ENCODE measurements around the gene CCER1.

The CCER1 gene

DNA sequence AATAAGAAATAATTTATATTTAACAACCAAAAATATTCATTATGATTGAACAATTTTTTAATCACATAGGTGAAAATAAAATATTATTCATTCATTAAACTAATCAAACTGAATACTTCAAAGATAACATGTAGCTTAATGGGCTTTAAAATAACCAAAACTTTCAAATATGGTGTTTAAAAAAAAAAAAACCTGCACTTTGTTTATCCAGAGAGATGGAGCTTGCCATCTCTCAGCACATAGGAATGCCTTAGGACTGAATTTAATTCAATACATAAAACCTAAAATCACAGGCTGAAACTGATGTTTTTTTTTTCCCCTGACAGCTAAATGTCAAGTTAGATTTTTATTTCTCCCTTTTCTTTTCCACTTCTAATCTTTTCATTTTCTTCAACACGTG, 14.4 kb upstream of the CCER1 start:
- no peak for DNase-seq (ENCODE audit: low read depth in 2 of 3, low spot score in 2 of 3)

DNA sequence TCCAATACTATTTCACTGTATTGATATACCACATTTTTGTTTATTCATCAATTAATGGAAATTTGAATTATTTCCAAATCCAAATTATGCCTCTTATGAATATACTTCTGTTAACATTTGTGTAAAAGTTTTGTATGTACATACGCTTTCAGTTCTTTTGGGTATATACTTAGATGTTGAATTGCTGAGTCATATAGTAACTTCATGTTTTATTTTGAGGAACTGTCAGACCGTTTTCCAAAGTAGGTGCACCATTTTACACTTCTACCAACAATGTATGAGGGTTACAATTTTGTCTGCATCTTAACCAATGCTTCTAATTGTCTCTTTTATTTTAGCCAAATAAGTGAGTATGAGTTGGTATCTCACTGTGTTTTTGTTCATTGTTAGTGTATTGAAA, 10.2 kb upstream of the CCER1 start:
- no peak for DNase-seq (ENCODE audit: low read depth in 2 of 3, low spot score in 2 of 3)

DNA sequence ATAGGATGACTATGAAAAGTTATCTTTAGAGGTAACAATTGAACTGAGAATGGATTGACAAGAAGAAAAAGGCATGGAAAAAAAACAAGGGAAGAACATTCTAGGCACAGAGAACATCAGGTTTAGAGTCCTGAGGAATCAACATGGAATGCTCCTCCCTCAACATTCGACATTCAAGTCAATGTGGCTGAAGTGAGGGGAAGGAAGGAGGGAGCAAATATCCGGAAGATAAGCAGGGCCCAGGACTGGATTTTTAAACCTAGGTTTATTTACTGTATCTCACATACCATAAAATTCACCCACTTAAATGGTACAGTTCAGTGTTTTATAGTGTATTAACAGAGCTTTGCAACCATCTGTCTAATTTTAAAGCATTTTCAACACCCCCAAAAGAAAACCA, 9.6 kb upstream of the CCER1 start:
- DNase-seq (ENCODE audit: low read depth in 2 of 3, low spot score in 2 of 3), result no peak

DNA sequence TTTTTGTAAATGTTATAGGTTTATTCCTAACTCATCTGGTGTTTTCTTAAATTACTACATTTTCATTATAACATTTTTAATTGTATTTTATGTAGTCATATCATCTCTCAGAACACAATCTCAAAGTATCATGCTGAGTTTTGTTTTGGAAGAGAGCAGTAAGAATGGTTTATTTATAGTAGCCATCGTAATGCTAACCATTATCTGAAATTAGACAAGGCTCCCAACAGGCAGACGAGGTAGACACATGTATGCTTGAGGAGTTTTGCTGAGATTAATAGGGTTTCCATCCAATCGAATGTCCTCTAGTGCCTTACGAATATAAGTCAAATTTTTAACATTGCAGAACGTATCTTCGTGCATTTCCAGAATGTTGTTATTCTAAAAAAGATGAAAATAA, 9.0 kb upstream of the CCER1 start:
- no peak for DNase-seq (ENCODE audit: low read depth in 2 of 3, low spot score in 2 of 3)

DNA sequence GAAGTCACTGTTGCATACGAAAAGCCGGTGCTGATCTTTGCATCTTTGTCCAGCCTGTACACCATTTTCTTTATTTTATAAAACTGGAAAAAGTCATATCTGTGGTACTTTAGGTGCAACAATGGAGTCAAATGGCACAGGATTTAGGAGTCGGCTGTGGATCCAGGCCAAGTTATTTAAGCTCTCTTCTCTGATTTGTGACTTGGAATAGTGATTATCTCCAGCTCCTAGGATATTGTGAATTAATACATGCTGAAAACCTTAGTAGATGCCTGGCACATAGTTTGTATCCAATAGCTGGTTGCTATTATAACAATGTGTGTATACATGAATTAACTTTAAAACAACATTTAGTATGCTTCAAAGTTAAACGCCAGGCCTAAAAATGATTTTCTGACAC, 6.2 kb upstream of the CCER1 start:
- no peak for DNase-seq (ENCODE audit: low read depth in 2 of 3, low spot score in 2 of 3)

DNA sequence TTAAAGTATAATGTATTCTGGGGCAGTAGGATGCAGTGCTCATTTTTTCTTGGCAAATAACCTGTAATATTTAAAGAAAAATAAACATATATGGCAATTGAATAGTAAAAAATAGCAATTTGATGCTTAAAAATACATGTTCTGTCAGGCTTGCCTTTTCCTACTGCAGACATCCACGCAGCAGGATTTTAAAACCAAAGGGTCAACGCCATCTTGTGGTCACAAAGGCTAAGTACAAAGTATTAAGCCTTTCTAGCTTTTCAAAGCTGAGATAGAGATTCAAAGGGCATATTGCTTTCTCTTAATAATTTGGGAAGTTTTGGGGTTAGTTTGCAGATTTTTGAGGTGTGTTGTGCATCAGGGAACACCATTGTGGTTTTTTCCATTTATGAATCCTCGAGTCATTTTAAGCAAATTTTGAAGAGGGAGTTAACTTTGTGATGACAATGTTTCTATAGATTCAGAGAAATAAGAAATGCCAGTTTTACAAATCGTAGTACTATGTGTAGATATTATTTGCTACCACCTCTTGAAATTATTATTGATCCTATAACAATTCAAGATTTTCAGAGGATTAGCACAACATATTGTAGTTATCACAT, 4.7 kb upstream of the CCER1 start:
- no peak for DNase-seq (ENCODE audit: low read depth in 2 of 3, low spot score in 2 of 3)

DNA sequence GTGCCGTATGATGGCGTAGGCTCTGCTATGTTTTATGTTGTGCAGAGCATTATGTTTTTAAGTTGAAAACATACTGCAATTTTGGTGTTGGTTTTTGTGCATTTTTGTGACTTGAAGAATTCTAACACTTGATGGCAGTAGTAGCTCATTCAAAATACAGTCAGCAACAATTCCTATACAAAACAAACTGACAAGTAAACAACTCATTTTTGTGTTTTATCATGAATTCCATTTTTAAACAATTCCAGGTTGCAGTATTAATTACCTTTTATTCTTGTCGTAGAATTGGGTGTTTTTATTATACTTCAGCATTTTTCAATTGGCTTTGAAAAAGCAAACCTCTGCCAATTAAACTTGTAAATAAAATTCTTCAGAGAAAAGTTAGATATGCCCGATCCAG, 4.1 kb upstream of the CCER1 start:
- DNase-seq (ENCODE audit: low read depth in 2 of 3, low spot score in 2 of 3), result no peak

DNA sequence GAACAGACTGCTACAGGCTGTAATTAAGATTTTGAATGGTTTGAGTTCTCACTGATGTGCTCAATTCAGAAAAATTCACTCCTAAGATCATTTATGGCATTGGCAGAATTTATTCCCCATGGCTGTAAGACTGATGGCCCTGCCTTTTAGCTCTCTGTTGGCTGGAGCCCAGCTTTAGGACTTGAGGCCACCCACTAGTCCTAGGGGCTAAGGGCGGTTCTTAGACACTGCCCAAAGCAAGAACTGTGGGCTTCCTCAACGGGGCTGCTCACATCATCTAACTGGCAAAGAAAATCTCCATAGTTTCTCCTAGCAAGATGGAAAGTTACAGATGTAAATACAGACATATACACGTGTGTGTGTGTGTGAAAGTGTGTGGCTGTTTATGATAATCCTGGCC, 3.4 kb upstream of the CCER1 start:
- DNase-seq (ENCODE audit: low read depth in 2 of 3, low spot score in 2 of 3), result no peak

DNA sequence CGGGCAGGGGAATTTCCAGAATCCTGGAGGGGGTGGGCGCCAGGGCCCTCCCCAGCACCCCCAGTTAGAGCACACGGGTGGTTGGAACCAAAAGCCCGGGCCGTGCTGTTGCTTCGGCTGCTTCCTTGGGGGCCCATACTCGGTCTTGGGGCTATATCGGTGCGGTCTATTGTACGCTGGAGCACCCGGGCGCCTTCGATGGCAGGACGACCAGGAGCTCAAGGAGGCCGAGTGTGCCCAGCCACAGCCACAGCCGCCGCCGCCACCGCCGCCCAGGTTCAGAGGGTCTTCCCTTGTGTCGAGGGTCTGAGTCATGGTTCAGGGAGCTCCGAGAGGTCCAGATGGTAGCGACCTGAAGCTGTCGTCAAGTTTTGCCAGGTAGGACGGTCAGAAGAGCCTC, 548 bp downstream of the CCER1 start:
- DNase-seq (ENCODE audit: low read depth in 2 of 3, low spot score in 2 of 3), result no peak

DNA sequence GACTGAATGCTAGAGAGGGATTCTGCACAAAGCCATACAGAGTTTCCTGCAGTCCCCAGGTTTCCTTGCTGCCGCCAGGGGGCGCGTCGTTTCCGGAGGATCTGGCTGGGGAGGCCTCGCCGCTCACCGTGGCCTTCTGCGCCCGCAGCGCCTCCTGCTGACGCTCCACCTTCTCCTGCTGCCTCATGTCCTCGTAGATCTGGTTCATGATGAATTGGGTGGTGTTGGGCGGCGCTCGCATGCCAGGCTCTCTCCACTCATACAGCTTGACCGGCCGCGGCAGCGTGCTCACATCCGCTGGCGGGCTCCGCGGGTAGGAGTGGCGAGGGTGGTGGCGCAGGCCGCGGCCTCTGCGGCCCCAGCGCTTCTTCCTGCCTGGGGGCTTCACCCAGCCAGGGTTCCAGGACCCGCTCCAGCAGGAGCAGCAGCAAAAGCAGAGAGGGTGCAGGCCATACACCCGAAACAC, 987 bp downstream of the CCER1 start:
- no peak for DNase-seq (ENCODE audit: low read depth in 2 of 3, low spot score in 2 of 3)

DNA sequence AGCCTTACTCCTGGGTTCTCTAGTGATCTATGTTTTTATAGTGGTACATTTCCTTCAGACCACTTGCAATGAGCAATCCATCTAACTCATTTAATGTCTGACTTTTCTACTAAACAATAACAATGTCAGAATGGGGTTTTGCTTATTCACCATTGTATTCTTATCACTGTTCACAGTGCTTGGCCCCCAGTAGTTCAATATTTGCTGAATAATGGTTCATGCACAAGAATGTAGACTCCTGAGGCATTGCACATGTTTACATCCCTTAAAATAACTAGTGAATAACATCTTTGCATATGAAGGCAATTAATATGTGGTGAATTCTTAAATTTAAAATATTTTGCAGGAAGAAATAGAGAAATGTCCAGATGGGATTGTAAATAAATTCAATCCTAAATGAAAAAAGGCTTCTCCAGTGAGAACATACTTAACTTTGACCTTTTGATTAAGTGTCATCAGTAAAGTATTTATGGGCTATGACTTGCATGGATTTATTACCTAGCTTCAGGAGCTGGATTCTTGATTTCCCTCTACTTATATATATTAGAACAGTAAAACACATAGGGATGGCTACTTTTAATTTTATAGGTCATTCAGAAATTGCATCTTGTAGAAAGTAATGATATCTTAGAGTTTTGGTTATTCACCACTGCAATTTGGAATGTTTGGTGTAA, 3.4 kb downstream of the CCER1 start:
- DNase-seq (ENCODE audit: low read depth in 2 of 3, low spot score in 2 of 3), result no peak

DNA sequence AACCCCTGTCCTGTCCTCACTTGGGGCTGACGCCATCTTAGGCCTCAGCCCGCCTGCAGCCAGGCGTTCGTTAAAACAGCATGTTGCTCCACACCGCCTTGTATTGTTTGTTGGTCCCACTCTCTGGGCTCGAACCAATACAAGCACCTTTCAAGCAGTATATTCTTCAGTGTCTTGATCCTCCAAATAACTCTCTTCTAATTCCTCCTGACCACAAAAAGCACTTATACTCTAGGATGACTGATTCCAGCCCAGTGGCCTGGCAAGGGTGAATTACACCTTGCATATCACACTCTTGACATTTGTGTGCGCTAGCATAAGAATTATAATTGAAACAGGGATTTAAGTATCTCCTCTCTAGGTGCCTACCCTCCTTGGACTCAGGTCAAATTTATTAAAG, 7.1 kb downstream of the CCER1 start:
- no peak for DNase-seq (ENCODE audit: low read depth in 2 of 3, low spot score in 2 of 3)

DNA sequence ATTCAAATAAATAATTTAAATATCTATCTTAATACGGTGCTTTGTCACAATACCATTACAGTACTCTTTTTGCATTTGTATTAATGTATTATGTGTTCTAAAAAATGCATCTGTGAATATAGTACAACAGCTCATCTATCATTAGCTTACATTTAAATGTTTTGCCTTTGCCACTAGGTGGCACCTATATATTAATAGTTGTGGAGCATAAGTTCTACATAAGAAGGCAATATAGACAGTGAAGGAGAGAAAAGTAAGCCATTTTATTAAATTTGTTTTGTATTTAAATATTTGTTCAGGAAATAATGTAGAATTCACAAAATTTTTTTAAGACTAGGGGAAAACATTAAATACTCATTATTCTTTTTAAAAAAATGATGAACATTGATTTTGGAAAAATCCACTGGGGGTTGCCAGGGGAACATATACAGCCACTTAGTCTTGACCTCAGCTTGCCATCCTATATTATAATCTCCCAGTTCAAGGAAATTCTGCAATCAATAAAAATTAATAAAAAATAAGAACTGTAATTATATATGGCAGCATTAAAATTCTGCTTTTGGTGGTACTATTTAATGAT, 9.8 kb downstream of the CCER1 start:
- no peak for DNase-seq (ENCODE audit: low read depth in 2 of 3, low spot score in 2 of 3)

DNA sequence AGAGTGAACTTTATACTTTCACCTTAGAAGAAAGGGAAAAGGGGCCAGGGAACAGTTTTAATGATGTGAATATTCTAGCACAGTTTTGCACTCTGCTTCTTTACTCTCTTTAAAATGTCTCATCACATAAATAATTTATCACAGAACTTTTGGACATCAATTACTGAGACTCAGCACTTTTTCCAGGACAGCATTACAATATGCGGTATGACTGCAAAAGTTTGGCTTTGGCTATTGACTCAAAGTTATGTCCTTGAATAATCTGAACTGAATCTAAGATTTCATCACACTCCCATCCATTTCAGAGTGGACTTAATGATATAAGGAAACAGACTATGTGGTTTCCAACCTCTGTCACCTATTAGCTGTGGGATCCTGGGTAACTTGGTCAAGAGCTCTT, 11.7 kb downstream of the CCER1 start:
- DNase-seq (ENCODE audit: low read depth in 2 of 3, low spot score in 2 of 3), result no peak

DNA sequence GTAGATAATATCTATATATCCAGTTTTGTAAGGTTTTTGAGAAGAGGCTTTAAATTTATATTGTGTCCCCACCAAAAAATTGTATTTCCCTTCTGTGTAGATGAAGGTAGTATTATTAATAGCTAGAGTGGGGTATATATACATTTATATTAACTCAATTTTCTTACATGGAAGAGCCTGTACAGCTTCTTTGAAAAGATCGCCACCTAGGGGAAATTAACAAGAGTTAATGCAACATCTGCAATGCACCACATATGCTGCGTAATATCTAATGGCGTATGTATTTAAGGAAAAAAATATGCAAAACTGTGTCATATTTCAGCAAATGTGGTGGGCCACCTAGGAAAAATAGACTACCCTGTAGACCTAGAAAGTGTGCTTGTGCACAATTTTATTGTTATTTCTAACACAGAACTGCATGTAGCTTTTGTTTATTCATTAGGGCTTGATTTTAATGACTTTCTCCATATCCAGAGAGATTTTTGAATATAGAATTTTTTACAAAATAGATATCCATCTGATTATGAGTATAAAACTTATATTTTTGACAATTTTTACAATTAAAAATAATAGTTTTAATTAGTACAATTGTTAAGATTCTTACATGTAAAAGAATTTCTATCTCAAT, 14.0 kb downstream of the CCER1 start:
- DNase-seq (ENCODE audit: low read depth in 2 of 3, low spot score in 2 of 3), result no peak

DNA sequence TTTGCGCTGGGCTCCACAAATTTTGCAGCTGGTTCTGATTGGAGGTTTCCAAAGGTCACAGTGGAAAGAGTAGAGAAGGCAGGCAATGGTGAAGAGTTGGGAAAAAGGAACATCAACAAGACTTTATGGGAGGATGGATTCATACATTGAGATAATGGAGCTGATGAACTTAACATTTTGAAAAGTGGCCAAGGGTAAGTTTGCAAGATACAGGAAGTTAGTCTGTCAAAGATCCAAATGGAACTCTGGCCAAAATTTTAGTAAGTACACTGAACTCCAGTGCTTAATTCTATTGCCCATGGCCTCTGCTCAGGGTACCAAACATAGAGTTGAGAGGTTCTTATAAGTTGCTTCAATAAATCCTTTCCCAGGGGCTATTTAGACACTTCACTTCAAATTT, 15.6 kb downstream of the CCER1 start:
- DNase-seq (ENCODE audit: low read depth in 2 of 3, low spot score in 2 of 3), result no peak

DNA sequence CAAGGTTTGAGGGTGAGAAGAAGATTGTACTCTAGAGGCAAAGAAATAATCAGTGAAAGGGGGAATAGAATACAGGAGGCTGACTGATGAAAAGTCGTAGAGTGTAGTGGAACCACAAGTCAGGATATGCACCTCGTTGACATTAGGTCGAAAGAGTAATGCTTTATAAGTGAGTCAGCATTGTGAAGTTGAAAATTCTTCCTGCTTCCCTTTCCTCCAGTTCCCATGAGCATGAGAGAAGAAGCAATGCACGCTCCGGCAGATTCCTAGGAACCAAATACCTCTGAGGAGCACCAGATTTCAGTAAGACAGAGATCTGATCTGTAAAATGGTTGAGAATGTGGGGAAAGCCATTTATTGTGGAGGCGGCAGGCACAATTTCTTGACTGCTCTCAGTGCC, 16.5 kb downstream of the CCER1 start:
- DNase-seq (ENCODE audit: low read depth in 2 of 3, low spot score in 2 of 3), result no peak

DNA sequence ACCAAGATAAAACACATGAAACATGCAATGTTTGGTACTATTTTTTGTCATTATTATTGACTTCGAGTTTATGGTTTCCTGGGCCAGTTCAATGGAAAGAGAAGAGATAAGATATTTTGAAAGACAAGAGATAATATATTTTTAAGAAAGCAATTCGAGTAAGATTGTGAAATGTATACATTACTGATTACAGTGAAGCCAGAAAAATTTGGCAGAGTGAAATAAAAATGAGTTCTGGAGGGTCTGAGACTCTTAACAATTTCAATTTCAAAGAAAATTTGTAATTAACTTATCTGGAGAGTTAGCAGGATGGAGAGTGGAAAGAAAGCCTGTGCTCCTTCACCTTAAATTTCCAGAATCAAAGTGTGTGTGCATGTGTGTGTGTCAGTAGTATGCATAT, 17.3 kb downstream of the CCER1 start:
- DNase-seq (ENCODE audit: low read depth in 2 of 3, low spot score in 2 of 3), result no peak

DNA sequence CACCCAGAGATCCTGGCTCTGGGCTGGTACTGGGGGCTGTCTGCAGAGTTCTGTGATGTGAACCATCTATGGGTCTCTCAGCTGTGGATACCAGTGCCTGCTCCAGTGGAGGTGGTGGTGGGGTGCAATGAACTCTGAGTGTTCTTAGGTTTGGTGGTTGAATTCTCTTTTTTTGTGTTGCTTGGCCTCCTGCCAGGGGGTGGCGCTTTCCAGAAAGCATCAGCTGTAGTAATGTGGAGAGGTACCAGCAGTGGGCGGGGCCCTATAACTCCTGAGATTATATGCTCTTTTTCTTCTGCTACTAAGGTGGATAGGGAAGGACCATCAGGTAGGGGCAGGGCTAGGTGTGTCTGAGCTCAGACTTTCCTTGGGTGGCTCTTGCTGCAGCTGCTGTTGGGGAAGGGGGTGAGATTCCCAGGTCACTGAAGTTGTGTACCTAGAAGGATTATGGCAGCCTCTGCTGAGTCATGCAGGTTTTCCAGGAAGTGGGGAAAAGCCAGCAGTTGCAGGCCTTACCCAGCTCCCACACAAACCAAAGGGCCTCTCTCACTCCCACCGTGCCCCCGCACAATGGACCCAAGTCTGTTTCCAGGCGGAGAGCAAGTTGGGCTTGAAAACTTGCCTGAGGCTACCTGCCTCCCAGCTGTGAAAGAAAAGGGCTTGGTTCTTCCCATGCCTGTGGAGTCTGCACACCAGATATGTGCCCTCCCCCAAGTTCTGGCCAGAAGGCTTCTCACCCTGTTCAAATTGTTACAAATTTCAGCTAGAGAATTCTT, 18.6 kb downstream of the CCER1 start:
- no peak for DNase-seq (ENCODE audit: low read depth in 2 of 3, low spot score in 2 of 3)

DNA sequence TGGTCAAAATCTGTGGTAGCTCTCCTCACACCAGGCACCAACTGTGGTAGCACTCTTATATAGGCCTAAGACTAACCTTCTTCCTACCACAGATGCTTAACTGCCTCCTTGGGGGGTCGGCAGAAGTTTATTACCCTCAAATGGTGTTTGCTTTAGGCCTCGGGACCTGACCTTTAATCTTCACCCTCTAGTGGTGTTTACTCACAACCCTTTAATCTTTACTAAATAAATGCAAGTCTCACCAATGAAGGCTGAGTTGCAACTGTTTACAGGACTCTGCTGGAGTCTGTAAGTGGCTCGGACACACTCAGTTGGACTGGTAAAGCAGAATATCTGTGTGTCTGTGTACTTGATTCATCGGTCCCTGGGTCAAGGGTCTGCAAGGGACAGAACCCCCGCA, 29.4 kb downstream of the CCER1 start:
- DNase-seq (ENCODE audit: low read depth in 2 of 3, low spot score in 2 of 3), result no peak

DNA sequence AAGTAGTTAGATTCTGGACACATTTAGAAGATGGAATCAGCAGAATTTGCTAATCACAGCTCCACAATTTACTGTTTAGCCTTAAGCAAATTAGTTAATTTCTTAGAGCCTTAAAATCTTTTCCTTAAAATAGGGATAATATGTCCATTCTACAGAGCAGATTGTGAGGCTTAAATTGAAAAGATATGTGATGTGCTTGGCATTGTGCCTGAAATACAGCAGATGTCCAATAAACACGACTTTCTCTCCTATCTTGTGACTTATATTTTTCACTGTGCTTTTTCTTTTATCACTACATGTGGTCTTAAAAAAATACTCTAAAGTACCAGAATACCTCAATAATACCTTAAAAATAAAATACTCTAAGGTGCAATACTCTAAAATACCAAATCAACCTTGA, 30.6 kb downstream of the CCER1 start:
- no peak for DNase-seq (ENCODE audit: low read depth in 2 of 3, low spot score in 2 of 3)

DNA sequence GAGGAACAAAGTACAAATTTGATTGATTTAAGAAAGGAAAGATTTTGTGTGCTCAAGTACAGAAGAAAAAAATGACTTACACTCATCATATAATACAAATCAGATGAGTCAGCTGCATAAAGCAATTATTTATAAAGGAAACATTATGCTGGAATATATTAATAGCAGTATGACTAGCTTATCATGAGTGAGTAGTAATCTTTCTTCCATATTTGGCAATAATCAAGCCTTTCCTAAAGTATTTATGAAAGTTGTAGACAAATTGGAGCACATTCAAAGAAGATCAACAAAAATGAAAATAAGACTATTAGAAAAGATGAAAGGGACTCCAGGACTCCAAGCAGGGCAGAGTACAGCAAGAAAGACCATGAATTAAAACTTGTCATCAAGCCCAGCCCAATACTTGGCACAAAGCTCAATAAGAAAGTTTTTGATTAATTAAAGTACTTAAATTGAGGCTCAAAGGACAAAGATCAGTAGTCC, 32.8 kb downstream of the CCER1 start:
- no peak for DNase-seq (ENCODE audit: low read depth in 2 of 3, low spot score in 2 of 3)
